Astrocyte (in vitro differentiated cells and primary cell): ENCODE data around the gene THTPA.

Source experiments
- EZH2 ChIP-seq: IDR thresholded peaks from 2 replicates; pipeline ENCODE4 v1.6.1; 2012; ENCODE audit warnings: mild to moderate bottlenecking, low read length, inconsistent platforms; ENCODE audit not compliant: insufficient read depth
- TF ChIP-seq, protein P1 (sequence below): IDR thresholded peaks from 2 replicates; pipeline ENCODE4 v1.5.1; 2011; ENCODE audit warnings: low read depth, mild to moderate bottlenecking, inconsistent platforms, low read length, moderate library complexity; ENCODE audit not compliant: insufficient read depth

DNA sequence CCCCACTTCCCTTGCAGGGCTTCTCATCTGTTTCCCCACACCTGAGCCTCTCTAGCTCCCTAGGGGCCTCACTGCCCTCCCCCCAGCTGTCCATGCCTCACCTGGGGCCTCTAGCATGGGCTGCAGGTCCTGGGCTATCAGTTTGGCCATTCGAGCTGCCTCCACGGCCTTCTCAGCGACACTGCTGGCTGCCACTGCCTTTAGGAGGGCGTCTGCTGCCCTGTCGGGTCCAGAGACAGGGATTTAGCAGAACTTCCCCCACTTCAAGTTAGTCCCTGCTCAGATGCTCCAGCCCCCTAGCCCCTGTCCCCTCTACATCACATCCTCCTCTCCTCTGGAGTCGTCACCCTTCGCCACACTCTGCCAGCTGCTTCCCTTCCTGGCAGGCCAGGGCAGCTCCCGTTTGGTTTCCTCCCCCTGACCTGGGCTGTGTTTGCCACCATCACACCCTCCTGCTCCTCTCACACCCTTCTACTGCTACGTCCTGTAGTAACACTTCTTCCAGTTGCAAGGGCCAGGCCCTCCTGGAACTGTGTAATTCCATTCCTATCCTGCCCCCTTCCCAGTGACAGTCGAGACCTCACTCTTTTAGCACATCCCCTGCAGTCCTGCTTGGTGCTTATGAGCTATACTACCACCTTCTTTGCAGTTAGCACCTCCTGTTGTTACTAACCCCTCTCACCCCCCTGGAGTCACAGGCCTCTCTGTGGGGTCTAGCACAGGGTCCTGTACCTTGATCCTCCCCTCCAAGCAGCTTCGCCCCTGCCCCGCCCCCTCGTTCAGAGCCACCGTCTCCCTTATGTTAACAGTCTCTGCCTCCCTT lies 15.8 kb downstream of the THTPA start:
- TF ChIP-seq, protein P1, sequence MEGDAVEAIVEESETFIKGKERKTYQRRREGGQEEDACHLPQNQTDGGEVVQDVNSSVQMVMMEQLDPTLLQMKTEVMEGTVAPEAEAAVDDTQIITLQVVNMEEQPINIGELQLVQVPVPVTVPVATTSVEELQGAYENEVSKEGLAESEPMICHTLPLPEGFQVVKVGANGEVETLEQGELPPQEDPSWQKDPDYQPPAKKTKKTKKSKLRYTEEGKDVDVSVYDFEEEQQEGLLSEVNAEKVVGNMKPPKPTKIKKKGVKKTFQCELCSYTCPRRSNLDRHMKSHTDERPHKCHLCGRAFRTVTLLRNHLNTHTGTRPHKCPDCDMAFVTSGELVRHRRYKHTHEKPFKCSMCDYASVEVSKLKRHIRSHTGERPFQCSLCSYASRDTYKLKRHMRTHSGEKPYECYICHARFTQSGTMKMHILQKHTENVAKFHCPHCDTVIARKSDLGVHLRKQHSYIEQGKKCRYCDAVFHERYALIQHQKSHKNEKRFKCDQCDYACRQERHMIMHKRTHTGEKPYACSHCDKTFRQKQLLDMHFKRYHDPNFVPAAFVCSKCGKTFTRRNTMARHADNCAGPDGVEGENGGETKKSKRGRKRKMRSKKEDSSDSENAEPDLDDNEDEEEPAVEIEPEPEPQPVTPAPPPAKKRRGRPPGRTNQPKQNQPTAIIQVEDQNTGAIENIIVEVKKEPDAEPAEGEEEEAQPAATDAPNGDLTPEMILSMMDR, result no peak
- TF ChIP-seq EZH2, result no peak
